Endothelial cell of umbilical vein (primary cell): ENCODE results near the gene CHI3L2. TPM values are rescaled to one million over a fixed set of nuclear protein-coding genes. Genes with fewer than 3 reads are reported as not detected.

Source experiments
- BruUV-seq: library from RNA; stranded (reverse); fragments of 400-500 nt; replicated peaks from 2 replicates; lab custom pipeline; 2021; lab: Mats Ljungman, UMichigan
- CTCF ChIA-PET: fragments of 300-600, 350-600 bp; sonication (Branson Sonifier 250); formaldehyde crosslinking; loops from one replicate; lab custom pipeline; 2021; ENCODE audit warnings: antibody characterized with exemption, inconsistent platforms; lab: Charles Lee
- POLR2A ChIA-PET: fragments of 300-600, 350-600 bp; sonication (Branson Sonifier 250); formaldehyde crosslinking; loops from one replicate; lab custom pipeline; 2021; ENCODE audit warnings: antibody characterized with exemption, inconsistent platforms; lab: Charles Lee
- DNase-seq: peaks from one replicate; pipeline ENCODE4 v3.0.0-alpha.2; 2011; ENCODE audit warnings: low read depth, low spot score
- FAIRE-seq: peaks from 2 replicates; lab custom pipeline; 2011; peaks lifted over from hg19 to GRCh38; lab: Jason Lieb, UNC
- H2AFZ ChIP-seq: 2 replicates; pipeline ENCODE4 v1.6.0; 2012; ENCODE audit warnings: low read depth, low read length, control low read depth, inconsistent platforms
- H3K27ac ChIP-seq: 2 replicates; pipeline ENCODE4 v1.5.1; 2011; ENCODE audit warnings: low read depth, mild to moderate bottlenecking, control low read depth, low read length, moderate library complexity; ENCODE audit not compliant: insufficient read depth
- H3K27me3 ChIP-seq, 2 experiments: 2 replicates each; pipeline versions ENCODE4 v1.6.0 to v1.6.1; 2011; ENCODE audit warnings: low read length in 2 of 2, mixed read lengths in 1 of 2; ENCODE audit not compliant: control insufficient read depth in 2 of 2, insufficient read depth in 2 of 2
- H3K36me3 ChIP-seq, 2 experiments: 2 replicates in 1 of 2; 3 replicates in 1 of 2; pipeline ENCODE4 v1.5.1; 2011; ENCODE audit warnings: low read length in 2 of 2, mild to moderate bottlenecking in 1 of 2, moderate library complexity in 1 of 2; ENCODE audit not compliant: control insufficient read depth in 2 of 2, insufficient read depth in 2 of 2; ENCODE audit errors: extremely low read depth in 1 of 2
- H3K4me1 ChIP-seq: 3 replicates; pipeline ENCODE4 v1.5.1; 2011; ENCODE audit warnings: mild to moderate bottlenecking, low read length; ENCODE audit not compliant: control insufficient read depth, insufficient read depth; ENCODE audit errors: extremely low read depth
- H3K4me2 ChIP-seq: 2 replicates; pipeline ENCODE4 v1.6.1; 2011; ENCODE audit warnings: low read length, control low read depth, mixed read lengths; ENCODE audit not compliant: insufficient read depth
- H3K4me3 ChIP-seq, 3 experiments: fragments of 200-600 bp in 1 of 3; sonication (generic), shearing (Covaris generic) in 1 of 3; replicated peaks in 1 of 3; 2 replicates each; pipeline ENCODE4 v1.5.1; 2011 to 2016; ENCODE audit warnings: control low read depth in 3 of 3, low read length in 3 of 3, mild to moderate bottlenecking in 2 of 3, inconsistent platforms in 1 of 3, low read depth in 1 of 3, moderate library complexity in 1 of 3; ENCODE audit not compliant: insufficient read depth in 1 of 3
- H3K79me2 ChIP-seq: 2 replicates; pipeline ENCODE4 v1.6.0; 2012; ENCODE audit warnings: low read length, inconsistent platforms; ENCODE audit not compliant: control insufficient read depth, insufficient read depth
- H3K9ac ChIP-seq: replicated peaks from 2 replicates; pipeline ENCODE3; 2011; ENCODE audit warnings: low read length, control low read depth; ENCODE audit not compliant: insufficient read depth; ENCODE audit errors: extremely low read depth
- H3K9me1 ChIP-seq: replicated peaks from 3 replicates; pipeline ENCODE4 v1.6.0; 2011; ENCODE audit warnings: mild to moderate bottlenecking, low read length; ENCODE audit not compliant: control insufficient read depth, insufficient read depth; ENCODE audit errors: extremely low read depth
- H3K9me3 ChIP-seq: replicated peaks from 2 replicates; pipeline ENCODE4 v1.5.1; 2012; ENCODE audit warnings: low read length, inconsistent platforms; ENCODE audit not compliant: control insufficient read depth, insufficient read depth
- H4K20me1 ChIP-seq: replicated peaks from 2 replicates; pipeline ENCODE3; 2011; ENCODE audit warnings: mild to moderate bottlenecking, low read length; ENCODE audit not compliant: control insufficient read depth, insufficient read depth; ENCODE audit errors: extremely low read depth
- EZH2 ChIP-seq: IDR thresholded peaks from 2 replicates; pipeline ENCODE4 v1.6.1; 2012; ENCODE audit warnings: borderline replicate concordance, low read depth, mild to moderate bottlenecking, moderate library complexity, low read length, inconsistent platforms; ENCODE audit not compliant: severe bottlenecking
- FOS ChIP-seq: IDR thresholded peaks from 2 replicates; pipeline ENCODE4 v1.6.1; 2011; ENCODE audit warnings: mild to moderate bottlenecking, low read length, moderate library complexity, borderline replicate concordance; ENCODE audit not compliant: insufficient read depth
- GATA2 ChIP-seq: IDR thresholded peaks from 2 replicates; pipeline ENCODE4 v1.7.0; 2011; ENCODE audit warnings: low read depth, mild to moderate bottlenecking, moderate library complexity, mixed read lengths, low read length; ENCODE audit not compliant: insufficient read length, insufficient read depth
- JUN ChIP-seq: IDR thresholded peaks from 2 replicates; pipeline ENCODE4 v1.6.1; 2011; ENCODE audit warnings: borderline replicate concordance, low read depth; ENCODE audit not compliant: insufficient read length, insufficient read depth
- MYC ChIP-seq: IDR thresholded peaks from one replicate; pipeline ENCODE4 v1.6.1; 2011; ENCODE audit warnings: mild to moderate bottlenecking, low read depth, low read length
- POLR2A ChIP-seq: IDR thresholded peaks from 2 replicates; pipeline ENCODE4 v1.6.1; 2012; ENCODE audit warnings: low read depth, mild to moderate bottlenecking, control low read depth, low read length
- POLR2AphosphoS5 ChIP-seq: IDR thresholded peaks from 2 replicates; pipeline ENCODE4 v1.6.1; 2012; ENCODE audit warnings: low read depth, mild to moderate bottlenecking, control low read depth, low read length, moderate library complexity; ENCODE audit not compliant: insufficient read depth
- dilution Hi-C: fragments of 300-500 bp; cut with MboI; formaldehyde crosslinking; loops from one replicate; pipeline ENCODE4 v1.15.0; 2019; ENCODE audit warnings: low sequenced_read_pairs; ENCODE audit not compliant: extremely low pct_ligation_motif_present
- intact Hi-C: fragments of 100-400 bp; cut with micrococcal nuclease; formaldehyde crosslinking; loops from one replicate; pipeline ENCODE4 v1.10.0; 2022
- polyA plus RNA-seq, 4 experiments: library from polyadenylated mRNA; depleted of rRNA in 3 of 4; stranded (reverse) in 3 of 4; unstranded in 1 of 4; fragments of >200 nt; gene quantifications; 2 replicates each; pipeline versions ENCODE4 v1.2.1 to v1.2.3, GENCODE V29; 2011 to 2012; ENCODE audit warnings: missing spikeins in 1 of 4
- total RNA-seq: library from RNA; stranded (reverse); gene quantifications from 2 replicates; pipeline ENCODE4 v1.2.3, GENCODE V29; 2021
- TF ChIP-seq, protein P1 (sequence below): IDR thresholded peaks from 2 replicates; pipeline ENCODE4 v1.6.1; 2011; ENCODE audit not compliant: insufficient read depth, insufficient read length
- TF ChIP-seq, protein P2 (sequence below), 2 donors: IDR thresholded peaks; 1 replicate in 1 of 2; 2 replicates in 1 of 2; pipeline ENCODE4 v1.5.1; 2011; ENCODE audit warnings: low read length in 2 of 2, mild to moderate bottlenecking in 2 of 2, moderate library complexity in 2 of 2, control low read depth in 1 of 2, inconsistent platforms in 1 of 2, low read depth in 1 of 2; ENCODE audit not compliant: insufficient read depth in 1 of 2; ENCODE audit errors: extremely low read depth in 1 of 2

Gene CHI3L2
- total and polyA plus RNA-seq, 2 donors (not counting 3 experiments of a cell fraction or from before 2014, with no cell fraction given), result not detected

DNA sequence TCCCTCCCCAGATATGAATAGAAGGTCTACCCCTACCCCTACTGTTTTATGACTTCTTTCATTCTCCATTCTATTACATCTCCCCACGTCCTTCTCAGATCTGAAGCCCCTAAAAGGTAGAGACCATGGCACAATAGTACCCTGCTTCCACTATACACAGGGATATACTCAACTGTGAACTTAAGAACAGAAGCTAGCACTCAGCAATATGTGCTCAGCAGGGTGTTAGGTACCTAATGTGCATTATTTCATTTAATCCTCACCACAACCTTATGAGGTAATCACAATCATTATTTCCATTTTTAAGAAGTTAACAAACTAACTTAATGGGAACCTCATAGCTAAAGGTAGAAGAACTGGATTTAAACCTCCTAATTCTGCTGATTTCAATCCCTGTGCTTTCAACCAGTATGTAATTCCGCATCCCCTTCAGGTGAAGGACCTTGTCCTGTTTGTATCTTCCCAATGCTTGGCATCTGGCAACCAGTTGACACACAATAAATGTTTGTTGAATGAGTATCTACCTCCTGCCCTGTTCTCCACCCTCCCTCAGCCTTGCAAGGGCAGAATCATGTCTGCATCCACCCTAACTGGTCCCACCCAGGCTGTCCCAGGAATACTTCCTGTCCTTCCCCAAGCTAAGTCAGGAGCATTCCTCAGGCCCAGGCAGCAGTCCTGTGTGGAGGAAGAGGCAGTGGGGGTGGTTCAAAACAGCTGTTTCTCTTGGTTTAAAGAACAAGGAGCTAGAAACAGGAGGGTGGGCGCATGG is 33.6 kb upstream of the CHI3L2 start:
- TF ChIP-seq FOS (no peak), GATA2 (no peak), POLR2A (no peak), MYC (no peak), EZH2 (no peak), POLR2AphosphoS5 (no peak), JUN (no peak)
- TF ChIP-seq, protein P1, sequence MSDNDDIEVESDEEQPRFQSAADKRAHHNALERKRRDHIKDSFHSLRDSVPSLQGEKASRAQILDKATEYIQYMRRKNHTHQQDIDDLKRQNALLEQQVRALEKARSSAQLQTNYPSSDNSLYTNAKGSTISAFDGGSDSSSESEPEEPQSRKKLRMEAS, result no peak
- TF ChIP-seq, protein P2, sequence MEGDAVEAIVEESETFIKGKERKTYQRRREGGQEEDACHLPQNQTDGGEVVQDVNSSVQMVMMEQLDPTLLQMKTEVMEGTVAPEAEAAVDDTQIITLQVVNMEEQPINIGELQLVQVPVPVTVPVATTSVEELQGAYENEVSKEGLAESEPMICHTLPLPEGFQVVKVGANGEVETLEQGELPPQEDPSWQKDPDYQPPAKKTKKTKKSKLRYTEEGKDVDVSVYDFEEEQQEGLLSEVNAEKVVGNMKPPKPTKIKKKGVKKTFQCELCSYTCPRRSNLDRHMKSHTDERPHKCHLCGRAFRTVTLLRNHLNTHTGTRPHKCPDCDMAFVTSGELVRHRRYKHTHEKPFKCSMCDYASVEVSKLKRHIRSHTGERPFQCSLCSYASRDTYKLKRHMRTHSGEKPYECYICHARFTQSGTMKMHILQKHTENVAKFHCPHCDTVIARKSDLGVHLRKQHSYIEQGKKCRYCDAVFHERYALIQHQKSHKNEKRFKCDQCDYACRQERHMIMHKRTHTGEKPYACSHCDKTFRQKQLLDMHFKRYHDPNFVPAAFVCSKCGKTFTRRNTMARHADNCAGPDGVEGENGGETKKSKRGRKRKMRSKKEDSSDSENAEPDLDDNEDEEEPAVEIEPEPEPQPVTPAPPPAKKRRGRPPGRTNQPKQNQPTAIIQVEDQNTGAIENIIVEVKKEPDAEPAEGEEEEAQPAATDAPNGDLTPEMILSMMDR (IDR thresholded peaks at IDR 0.05; ENCODE audit: extremely low read depth in 1 of 2, insufficient read depth in 1 of 2, low read depth in 1 of 2, low read length in 2 of 2), result no peak
- no peak overlapping the region for H2AFZ ChIP-seq
- ChIA-PET CTCF (interaction anchor here (0.6 to 1.1 kb wide), 3 partner anchors 9 to 206 kb away, joined by 3 to 4 read pairs (median 3); no protein-coding TSS in a partner anchor), POLR2A (no interaction called here)
- H3K36me3 ChIP-seq, result no peaks in the 10 kb centered on the region
- no peaks in the 10 kb centered on the region for H3K9me1 ChIP-seq
- dilution Hi-C loops, result no loop called here
- intact Hi-C loops, result no loop called here
- no peak overlapping the region for H3K4me3 ChIP-seq
- DNase-seq (no peak), FAIRE-seq (no peak)
- no TSS peak for BruUV-seq
- H3K27ac ChIP-seq, result no peak overlapping the region
- H4K20me1 ChIP-seq, result no peaks in the 10 kb centered on the region
- H3K4me2 ChIP-seq, result no peak overlapping the region
- H3K9ac ChIP-seq, result no peak overlapping the region
- no peaks in the 10 kb centered on the region for H3K4me1 ChIP-seq
- H3K79me2 ChIP-seq, result no peaks in the 10 kb centered on the region
- H3K27me3 ChIP-seq, result peaks cover 5 to 6% of the 10 kb centered on the region in 2 experiments
- no peaks in the 10 kb centered on the region for H3K9me3 ChIP-seq
